ENCODE results near the gene PPP1R9B. TPM values are rescaled to one million over a fixed set of nuclear protein-coding genes. Genes with fewer than 3 reads are reported as not detected.

Gene PPP1R9B
- 37.6 and 58.0 TPM in 2 replicates for total RNA-seq

GRCh38 chr17:50150354-50151040 lies at the start of gene PPP1R9B:
TSS of gene PPP1R9B (minus strand) at chr17:50150677. CDS start at chr17:50150513, 164 bp downstream.

GRCh38 chr17:50165867-50166517 lies 15.5 kb upstream of the PPP1R9B start, which contains the start of gene SGCA:
TSS of gene SGCA (plus strand) at chr17:50166005. CDS start at chr17:50166041, 36 bp downstream.

GRCh38 chr17:50129728-50130558 lies 20.5 kb downstream of the PPP1R9B start, which contains the start of gene SAMD14:
TSS of gene SAMD14 (minus strand) at chr17:50130160. CDS start at chr17:50124959, 5,201 bp downstream.

DNA sequence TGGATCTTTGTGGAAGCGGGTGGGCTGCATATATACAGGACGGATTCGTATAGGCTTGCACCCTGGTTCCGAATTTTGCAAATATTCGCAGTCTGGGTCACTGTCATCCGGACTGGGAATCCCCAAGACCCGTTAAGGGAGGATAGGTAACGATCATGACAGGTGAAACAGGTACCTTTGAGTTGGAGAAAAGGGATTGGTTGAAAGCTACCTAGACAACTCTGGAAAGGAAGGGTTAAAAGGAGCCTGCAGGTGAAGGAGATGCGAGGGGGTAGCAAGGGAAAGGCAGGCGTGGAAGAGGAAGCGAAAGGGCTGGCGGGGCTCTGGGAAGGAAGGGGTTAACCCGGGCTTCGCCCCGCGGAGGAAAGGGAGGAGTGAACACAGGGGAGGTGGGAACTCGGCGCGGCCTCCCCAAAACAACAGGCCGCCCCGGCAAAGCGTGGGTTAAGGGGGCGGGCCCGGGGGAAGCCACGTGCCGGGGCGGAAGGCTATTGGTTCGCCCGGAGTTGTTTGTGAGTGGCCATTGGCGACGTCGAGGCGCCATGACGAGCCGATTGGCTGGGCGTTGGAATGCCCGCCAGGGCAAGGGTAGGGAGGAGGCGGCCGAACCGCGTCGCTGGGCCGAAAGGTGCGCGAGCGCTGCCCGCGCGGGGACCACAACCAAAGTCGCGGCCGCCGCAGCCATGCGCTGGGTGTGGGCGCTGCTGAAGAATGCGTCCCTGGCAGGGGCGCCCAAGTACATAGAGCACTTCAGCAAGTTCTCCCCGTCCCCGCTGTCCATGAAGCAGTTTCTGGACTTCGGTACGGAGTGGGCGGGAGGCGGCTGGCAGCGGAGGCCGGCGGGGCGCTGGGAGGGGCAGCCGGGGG lies 55.5 kb downstream of the PPP1R9B start, which contains the start of gene PDK2:
Gene PDK2 (plus strand): TSS at position 599 of the 867 bp plus-strand sequence. CDS start 85 bp downstream, at position 684.

Other genes with a start within 250 kb of the PPP1R9B start
- gene DLX4, start 181.5 kb downstream of the PPP1R9B start, total RNA-seq = not detected in 2 replicates
- gene DLX3, start 155.5 kb downstream of the PPP1R9B start, total RNA-seq = not detected in 2 replicates
- 150 and 533 TPM in 2 replicates for gene ITGA3, start 94.6 kb downstream of the PPP1R9B start, total RNA-seq
- 21.6 and 43.5 TPM in 2 replicates for gene PDK2, start 55.3 kb downstream of the PPP1R9B start, total RNA-seq
- gene SAMD14, start 20.5 kb downstream of the PPP1R9B start, total RNA-seq = 1.8 and 5.0 TPM in 2 replicates
- 2.0 and 5.5 TPM in 2 replicates for gene SGCA, start 15.3 kb upstream of the PPP1R9B start, total RNA-seq
- gene COL1A1, start 51.0 kb upstream of the PPP1R9B start, total RNA-seq = 2,368 and 3,907 TPM in 2 replicates
- not detected in 2 replicates for gene TMEM92, start 123.8 kb upstream of the PPP1R9B start, total RNA-seq
- gene XYLT2, start 195.4 kb upstream of the PPP1R9B start, total RNA-seq = 54.9 and 112 TPM in 2 replicates
- 63.6 and 65.9 TPM in 2 replicates for gene MRPL27, start 222.5 kb upstream of the PPP1R9B start, total RNA-seq
- 0.66 and 12.0 TPM in 2 replicates for gene EME1, start 222.6 kb upstream of the PPP1R9B start, total RNA-seq
- 304 and 332 TPM in 2 replicates for gene LRRC59, start 246.8 kb upstream of the PPP1R9B start, total RNA-seq

Measured in placental pericyte (primary cell).